ENCODE data around the gene CAPZA3.
"Not testable (repeated sequence)": the region's sequence is repeated elsewhere in the genome, so short reads cannot be mapped to it uniquely, and the experiment has no call there.

Gene CAPZA3

GRCh38 chr12:18737819-18738218, at the start of gene CAPZA3, which contains the start of gene PLCZ1:
Gene CAPZA3 (plus strand): TSS chr12:18738119. CDS start chr12:18738269, 150 bp downstream.
Gene PLCZ1 (minus strand): TSS chr12:18738012. CDS start chr12:18737371, 641 bp downstream.
- TF ChIP-seq, protein P1, sequence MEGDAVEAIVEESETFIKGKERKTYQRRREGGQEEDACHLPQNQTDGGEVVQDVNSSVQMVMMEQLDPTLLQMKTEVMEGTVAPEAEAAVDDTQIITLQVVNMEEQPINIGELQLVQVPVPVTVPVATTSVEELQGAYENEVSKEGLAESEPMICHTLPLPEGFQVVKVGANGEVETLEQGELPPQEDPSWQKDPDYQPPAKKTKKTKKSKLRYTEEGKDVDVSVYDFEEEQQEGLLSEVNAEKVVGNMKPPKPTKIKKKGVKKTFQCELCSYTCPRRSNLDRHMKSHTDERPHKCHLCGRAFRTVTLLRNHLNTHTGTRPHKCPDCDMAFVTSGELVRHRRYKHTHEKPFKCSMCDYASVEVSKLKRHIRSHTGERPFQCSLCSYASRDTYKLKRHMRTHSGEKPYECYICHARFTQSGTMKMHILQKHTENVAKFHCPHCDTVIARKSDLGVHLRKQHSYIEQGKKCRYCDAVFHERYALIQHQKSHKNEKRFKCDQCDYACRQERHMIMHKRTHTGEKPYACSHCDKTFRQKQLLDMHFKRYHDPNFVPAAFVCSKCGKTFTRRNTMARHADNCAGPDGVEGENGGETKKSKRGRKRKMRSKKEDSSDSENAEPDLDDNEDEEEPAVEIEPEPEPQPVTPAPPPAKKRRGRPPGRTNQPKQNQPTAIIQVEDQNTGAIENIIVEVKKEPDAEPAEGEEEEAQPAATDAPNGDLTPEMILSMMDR (IDR thresholded peaks at IDR 0.05; ENCODE audit: low read depth, low read length), result no peak
- no peak within 1 kb of the TSS for H3K4me3 ChIP-seq (ENCODE audit: low read depth, low read length)

GRCh38 chr12:18689771-18690170, 48.1 kb upstream of the CAPZA3 start:
- TF ChIP-seq, protein P1 (IDR thresholded peaks at IDR 0.05; ENCODE audit: low read depth, low read length), result no peak
- no peak overlapping the region for H3K4me3 ChIP-seq (ENCODE audit: low read depth, low read length)

DNA sequence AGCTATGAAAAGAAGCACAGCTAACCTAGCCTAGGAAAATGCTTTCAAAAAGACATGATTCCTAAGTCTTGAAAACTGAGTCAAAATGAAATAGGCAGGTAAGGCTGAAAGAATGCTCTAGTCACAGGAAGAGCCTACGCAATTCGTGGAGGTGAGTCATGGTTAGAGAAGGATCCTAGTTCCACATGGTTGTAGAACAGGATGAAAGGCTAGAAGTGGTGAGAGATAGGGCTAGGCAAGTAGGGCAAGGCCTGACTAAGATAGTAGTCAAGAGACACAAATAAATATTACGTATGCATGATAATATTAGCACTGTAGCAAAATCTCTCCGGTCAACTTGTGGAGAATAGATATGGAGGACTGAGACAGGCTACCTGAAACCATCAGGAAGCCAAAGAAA, 47.3 kb upstream of the CAPZA3 start:
- H3K4me3 ChIP-seq (ENCODE audit: low read depth, low read length), result no peak overlapping the region
- TF ChIP-seq, protein P1 (IDR thresholded peaks at IDR 0.05; ENCODE audit: low read depth, low read length), result no peak

GRCh38 chr12:18693986-18694385, 43.9 kb upstream of the CAPZA3 start:
- not testable (repeated sequence) for H3K4me3 ChIP-seq (ENCODE audit: low read depth, low read length)

- no peak overlapping the region for H3K4me3 ChIP-seq (ENCODE audit: low read depth, low read length)
- TF ChIP-seq, protein P1 (IDR thresholded peaks at IDR 0.05; ENCODE audit: low read depth, low read length), result no peak
Measured at GRCh38 chr12:18696971-18697602, 40.8 kb upstream of the CAPZA3 start.

GRCh38 chr12:18700271-18700670, 37.6 kb upstream of the CAPZA3 start:
- H3K4me3 ChIP-seq (ENCODE audit: low read depth, low read length), result no peak overlapping the region
- TF ChIP-seq, protein P1 (IDR thresholded peaks at IDR 0.05; ENCODE audit: low read depth, low read length), result no peak

GRCh38 chr12:18703321-18703720, 34.6 kb upstream of the CAPZA3 start:
- no peak overlapping the region for H3K4me3 ChIP-seq (ENCODE audit: low read depth, low read length)
- TF ChIP-seq, protein P1 (IDR thresholded peaks at IDR 0.05; ENCODE audit: low read depth, low read length), result no peak

DNA sequence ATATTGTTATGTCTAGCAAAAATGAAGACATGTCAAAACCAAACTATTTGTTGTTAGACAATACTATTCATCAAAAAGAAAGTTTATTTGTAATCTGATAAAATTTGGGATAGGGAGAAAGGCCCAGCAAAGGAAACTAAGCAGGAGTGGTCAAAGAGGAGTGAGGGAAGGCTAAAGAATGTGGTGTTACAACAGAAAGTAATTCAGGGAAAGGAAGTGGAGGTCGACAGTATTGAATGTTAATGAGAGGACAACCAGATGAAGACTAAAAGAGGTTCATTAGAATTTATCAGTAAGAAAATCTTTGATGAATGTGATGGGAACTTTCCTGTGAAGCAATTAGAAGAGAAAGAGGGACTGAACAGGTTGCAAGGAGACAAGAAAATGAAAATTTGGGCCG, 34.0 kb upstream of the CAPZA3 start:
- TF ChIP-seq, protein P1 (IDR thresholded peaks at IDR 0.05; ENCODE audit: low read depth, low read length), result no peak
- H3K4me3 ChIP-seq (ENCODE audit: low read depth, low read length), result no peak overlapping the region

Measured in WI38 (cell line).